Liver (tissue), 9 donors: Measurements from ENCODE around the gene CEP120. TPM values are rescaled to one million over a fixed set of nuclear protein-coding genes. Genes with fewer than 3 reads are reported as not detected.
"Not testable (repeated sequence)": the region's sequence is repeated elsewhere in the genome, so short reads cannot be mapped to it uniquely, and the experiment has no call there.

Experiments used
- DNase-seq: peaks from one replicate; pipeline ENCODE4 v3.0.0-alpha.2; 2017; ENCODE audit warnings: low spot score
- H3K27ac ChIP-seq, 2 donors: one replicate each; pipeline ENCODE4 v1.7.0; 2013; ENCODE audit warnings: inconsistent platforms in 2 of 2, low read length in 2 of 2, control low read depth in 1 of 2, low read depth in 1 of 2, mild to moderate bottlenecking in 1 of 2
- H3K27me3 ChIP-seq, 4 donors: one replicate each; pipeline versions ENCODE4 v1.6.1 to v1.7.0; 2013; ENCODE audit warnings: low read length in 3 of 4, inconsistent platforms in 1 of 4, mild to moderate bottlenecking in 1 of 4, moderate library complexity in 1 of 4; ENCODE audit not compliant: control insufficient read depth in 4 of 4, insufficient read depth in 4 of 4
- H3K36me3 ChIP-seq, 4 donors: one replicate each; pipeline versions ENCODE4 v1.6.1 to v1.7.0; 2013; ENCODE audit warnings: low read length in 3 of 4, mild to moderate bottlenecking in 3 of 4, low read depth in 1 of 4, moderate library complexity in 1 of 4; ENCODE audit not compliant: control insufficient read depth in 4 of 4, insufficient read depth in 3 of 4
- H3K4me1 ChIP-seq, 4 donors: one replicate each; pipeline versions ENCODE4 v1.6.1 to v1.7.0; 2013; ENCODE audit warnings: low read length in 3 of 4, mild to moderate bottlenecking in 3 of 4, moderate library complexity in 1 of 4; ENCODE audit not compliant: control insufficient read depth in 4 of 4, insufficient read depth in 4 of 4
- H3K4me3 ChIP-seq, 3 donors: one replicate each; pipeline versions ENCODE4 v1.6.1 to v1.7.0; 2013; ENCODE audit warnings: low read length in 3 of 3, control low read depth in 1 of 3, low read depth in 1 of 3, mild to moderate bottlenecking in 1 of 3
- H3K9ac ChIP-seq, 2 donors: one replicate each; pipeline ENCODE4 v1.7.0; 2013; ENCODE audit warnings: low read length in 2 of 2, mild to moderate bottlenecking in 2 of 2, moderate library complexity in 2 of 2, control low read depth in 1 of 2, low read depth in 1 of 2
- H3K9me3 ChIP-seq, 4 donors: one replicate each; pipeline versions ENCODE4 v1.6.1 to v1.7.0; 2013; ENCODE audit warnings: low read length in 3 of 4; ENCODE audit not compliant: control insufficient read depth in 4 of 4
- EGR1 ChIP-seq, 2 donors: IDR thresholded peaks; 2 replicates each; pipeline ENCODE4 v1.6.1; 2016 to 2018; ENCODE audit warnings: antibody characterized with exemption in 2 of 2, low read depth in 2 of 2
- FOXA1 ChIP-seq: IDR thresholded peaks from 2 replicates; pipeline ENCODE4 v1.6.1; 2016; ENCODE audit warnings: antibody characterized with exemption
- GABPA ChIP-seq, 2 donors: IDR thresholded peaks in 1 of 2; conservative IDR thresholded peaks in 1 of 2; 2 replicates each; pipeline ENCODE4 v1.6.1; 2016; ENCODE audit warnings: antibody characterized with exemption in 2 of 2, mild to moderate bottlenecking in 1 of 2, moderate library complexity in 1 of 2
- HNF4A ChIP-seq, 2 donors: conservative IDR thresholded peaks; 2 replicates each; pipeline ENCODE4 v1.6.1; 2016; ENCODE audit warnings: antibody characterized with exemption in 2 of 2, mild to moderate bottlenecking in 2 of 2
- JUND ChIP-seq, 2 donors: IDR thresholded peaks; 2 replicates each; pipeline ENCODE4 v1.6.1; 2016; ENCODE audit warnings: antibody characterized with exemption in 2 of 2
- NR2F2 ChIP-seq: IDR thresholded peaks from 2 replicates; pipeline ENCODE4 v1.6.1; 2016; ENCODE audit warnings: antibody characterized with exemption
- RAD21 ChIP-seq, 2 donors: IDR thresholded peaks; 2 replicates each; pipeline ENCODE4 v1.6.1; 2016; ENCODE audit warnings: antibody characterized with exemption in 2 of 2, mild to moderate bottlenecking in 2 of 2
- RXRA ChIP-seq, 2 donors: IDR thresholded peaks; 2 replicates each; pipeline ENCODE4 v1.6.1; 2017 to 2018; ENCODE audit warnings: antibody characterized with exemption in 2 of 2, mild to moderate bottlenecking in 1 of 2
- SP1 ChIP-seq: IDR thresholded peaks from 2 replicates; pipeline ENCODE4 v1.6.1; 2018; ENCODE audit warnings: antibody characterized with exemption, mild to moderate bottlenecking
- YY1 ChIP-seq: IDR thresholded peaks from 2 replicates; pipeline ENCODE4 v1.6.1; 2016; ENCODE audit warnings: antibody characterized with exemption, mild to moderate bottlenecking
- WGBS: extraction: QIAGEN DNeasy Blood & Tissue Kit; methylation state at CpG from one replicate; pipeline ENCODE4 v1.1.7; 2013; 5-methylcytosine and 5-hydroxymethylcytosine counted together
- polyA plus RNA-seq, 2 donors: library from polyadenylated mRNA; stranded (reverse) in 1 of 2; unstranded in 1 of 2; fragments of 200-250 nt in 1 of 2; fragments of >200 nt in 1 of 2; fragmentation: Nextera tagmentation in 1 of 2; extraction: Ambion mirVana in 1 of 2; gene quantifications; one replicate each; pipeline versions ENCODE4 v1.2.1 to v1.2.3, GENCODE V29; 2013 to 2015
- total RNA-seq, 2 donors: library from RNA; depleted of rRNA; stranded (reverse); fragments of >200 nt; gene quantifications; one replicate each; pipeline ENCODE4 v1.2.3, GENCODE V29; 2014
- TF ChIP-seq, protein P1 (sequence below): IDR thresholded peaks from 2 replicates; pipeline ENCODE4 v1.6.1; 2016; ENCODE audit warnings: antibody characterized with exemption
- TF ChIP-seq, protein P2 (sequence below): IDR thresholded peaks from 2 replicates; pipeline ENCODE4 v1.6.1; 2016; ENCODE audit warnings: antibody characterized with exemption
- TF ChIP-seq, protein P3 (sequence below): fragments of 150-350 bp; IDR thresholded peaks from 2 replicates; pipeline ENCODE4 v1.5.1; 2017; ENCODE audit warnings: improper control_type of control experiment, low read depth, low read length; ENCODE audit not compliant: missing input control
- TF ChIP-seq, protein P4 (sequence below): IDR thresholded peaks from 2 replicates; pipeline ENCODE4 v1.6.1; 2016; ENCODE audit warnings: antibody characterized with exemption
- donor health status: healthy.
- donor health status: healthy.
- donor health status: healthy.
- donor health status: healthy.
- donor health status: healthy.

The CEP120 gene
- total and polyA plus RNA-seq, 4 donors: 2.1 to 11.0 (median 6.7) TPM

DNA sequence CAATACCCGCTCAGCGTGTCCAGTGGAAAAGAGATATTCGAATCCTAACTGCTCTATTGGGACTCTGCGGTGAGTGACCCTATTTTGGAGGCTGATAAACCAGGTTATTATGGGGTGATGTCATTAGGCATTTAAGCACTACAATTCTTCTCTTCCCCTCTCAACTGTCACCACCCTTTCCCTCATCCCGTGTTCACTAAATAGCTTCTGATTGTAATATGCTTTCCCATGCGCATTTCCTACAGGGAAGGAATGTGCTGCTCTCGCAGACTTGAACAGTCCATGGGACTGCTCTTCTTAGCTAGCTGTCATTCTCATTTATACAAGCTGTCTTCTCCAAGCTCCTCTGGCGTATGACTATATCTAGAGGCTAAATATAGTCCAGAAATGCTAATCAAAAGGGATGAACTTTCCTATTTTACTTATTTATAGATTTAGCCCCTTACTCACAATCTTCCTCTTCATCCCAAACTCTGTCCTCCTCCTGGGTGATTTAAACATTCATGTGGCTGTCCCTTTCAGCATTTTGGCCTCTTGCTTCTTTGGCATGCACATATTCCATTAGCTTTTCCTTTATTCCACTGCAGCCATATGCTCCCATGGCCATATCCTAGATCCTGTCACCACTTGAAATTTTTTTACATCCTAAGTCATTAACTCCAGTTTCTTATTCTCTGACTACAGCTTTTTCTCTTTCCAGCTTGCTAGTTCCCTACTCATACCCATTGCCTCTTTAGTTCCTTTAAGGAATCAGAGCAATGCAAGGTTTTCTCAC, 49.1 kb upstream of the CEP120 start:
- H3K4me3 ChIP-seq: no peak overlapping the region
- no peak overlapping the region for H3K27ac ChIP-seq
- no peaks in the 10 kb centered on the region for H3K36me3 ChIP-seq
- no peaks in the 10 kb centered on the region for H3K4me1 ChIP-seq
- peaks cover 0 to 2% (median 0%) of the 10 kb centered on the region in 4 donors for H3K9me3 ChIP-seq
- WGBS: 87% methylated on average over 8 of the region's 8 CpGs
- no peak for DNase-seq
- TF ChIP-seq YY1 (no peak), HNF4A (conservative IDR thresholded peaks at IDR 0.05) (no peak), EGR1 (IDR thresholded peaks at IDR 0.05; ENCODE audit: low read depth in 2 of 2) (no peak), RAD21 (IDR thresholded peaks at IDR 0.05) (no peak), FOXA1 (no peak), GABPA (IDR thresholded peaks at IDR 0.05 in 1 of 2, conservative IDR thresholded peaks at IDR 0.05 in 1 of 2) (no peak), RXRA (IDR thresholded peaks at IDR 0.05) (no peak), SP1 (no peak), JUND (IDR thresholded peaks at IDR 0.05) (no peak)
- TF ChIP-seq, protein P1, sequence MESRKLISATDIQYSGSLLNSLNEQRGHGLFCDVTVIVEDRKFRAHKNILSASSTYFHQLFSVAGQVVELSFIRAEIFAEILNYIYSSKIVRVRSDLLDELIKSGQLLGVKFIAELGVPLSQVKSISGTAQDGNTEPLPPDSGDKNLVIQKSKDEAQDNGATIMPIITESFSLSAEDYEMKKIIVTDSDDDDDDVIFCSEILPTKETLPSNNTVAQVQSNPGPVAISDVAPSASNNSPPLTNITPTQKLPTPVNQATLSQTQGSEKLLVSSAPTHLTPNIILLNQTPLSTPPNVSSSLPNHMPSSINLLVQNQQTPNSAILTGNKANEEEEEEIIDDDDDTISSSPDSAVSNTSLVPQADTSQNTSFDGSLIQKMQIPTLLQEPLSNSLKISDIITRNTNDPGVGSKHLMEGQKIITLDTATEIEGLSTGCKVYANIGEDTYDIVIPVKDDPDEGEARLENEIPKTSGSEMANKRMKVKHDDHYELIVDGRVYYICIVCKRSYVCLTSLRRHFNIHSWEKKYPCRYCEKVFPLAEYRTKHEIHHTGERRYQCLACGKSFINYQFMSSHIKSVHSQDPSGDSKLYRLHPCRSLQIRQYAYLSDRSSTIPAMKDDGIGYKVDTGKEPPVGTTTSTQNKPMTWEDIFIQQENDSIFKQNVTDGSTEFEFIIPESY: no peak
- TF ChIP-seq, protein P2, sequence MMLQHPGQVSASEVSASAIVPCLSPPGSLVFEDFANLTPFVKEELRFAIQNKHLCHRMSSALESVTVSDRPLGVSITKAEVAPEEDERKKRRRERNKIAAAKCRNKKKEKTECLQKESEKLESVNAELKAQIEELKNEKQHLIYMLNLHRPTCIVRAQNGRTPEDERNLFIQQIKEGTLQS: no peak
- H3K9ac ChIP-seq: no peak overlapping the region
- no peaks in the 10 kb centered on the region for H3K27me3 ChIP-seq

DNA sequence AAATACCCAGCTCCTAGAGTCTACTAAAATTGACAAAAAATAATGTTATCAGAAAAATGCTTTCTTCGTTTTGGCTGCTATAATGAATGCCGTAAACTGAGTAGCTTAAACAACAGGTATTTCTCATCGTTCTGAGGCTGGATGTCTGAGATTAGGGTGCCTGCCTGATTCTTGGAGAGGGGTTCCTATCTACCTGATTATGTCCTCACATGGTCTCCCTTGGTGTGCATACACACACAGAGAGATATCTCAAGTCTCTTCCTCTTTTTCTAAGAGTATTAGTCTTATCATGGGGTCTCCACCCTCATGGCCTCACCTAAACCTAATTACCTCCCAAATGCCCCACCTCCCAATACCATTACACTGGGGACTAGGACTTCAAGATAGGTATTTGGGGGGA, 48.2 kb upstream of the CEP120 start:
- Histone ChIP-seq H3K27ac (no peak overlapping the region), H3K36me3 (no peaks in the 10 kb centered on the region), H3K4me3 (no peak overlapping the region), H3K4me1 (no peaks in the 10 kb centered on the region), H3K9me3 (peaks cover 0 to 2% (median 0%) of the 10 kb centered on the region in 4 donors), H3K9ac (no peak overlapping the region), H3K27me3 (no peaks in the 10 kb centered on the region)
- DNase-seq: no peak
- 91% methylated on average over 3 of the region's 3 CpGs for WGBS
- TF ChIP-seq HNF4A (conservative IDR thresholded peaks at IDR 0.05) (no peak), GABPA (IDR thresholded peaks at IDR 0.05 in 1 of 2, conservative IDR thresholded peaks at IDR 0.05 in 1 of 2) (no peak), NR2F2 (no peak), FOXA1 (no peak), JUND (IDR thresholded peaks at IDR 0.05) (no peak), YY1 (no peak)
- TF ChIP-seq, protein P1: no peak
- TF ChIP-seq, protein P3, sequence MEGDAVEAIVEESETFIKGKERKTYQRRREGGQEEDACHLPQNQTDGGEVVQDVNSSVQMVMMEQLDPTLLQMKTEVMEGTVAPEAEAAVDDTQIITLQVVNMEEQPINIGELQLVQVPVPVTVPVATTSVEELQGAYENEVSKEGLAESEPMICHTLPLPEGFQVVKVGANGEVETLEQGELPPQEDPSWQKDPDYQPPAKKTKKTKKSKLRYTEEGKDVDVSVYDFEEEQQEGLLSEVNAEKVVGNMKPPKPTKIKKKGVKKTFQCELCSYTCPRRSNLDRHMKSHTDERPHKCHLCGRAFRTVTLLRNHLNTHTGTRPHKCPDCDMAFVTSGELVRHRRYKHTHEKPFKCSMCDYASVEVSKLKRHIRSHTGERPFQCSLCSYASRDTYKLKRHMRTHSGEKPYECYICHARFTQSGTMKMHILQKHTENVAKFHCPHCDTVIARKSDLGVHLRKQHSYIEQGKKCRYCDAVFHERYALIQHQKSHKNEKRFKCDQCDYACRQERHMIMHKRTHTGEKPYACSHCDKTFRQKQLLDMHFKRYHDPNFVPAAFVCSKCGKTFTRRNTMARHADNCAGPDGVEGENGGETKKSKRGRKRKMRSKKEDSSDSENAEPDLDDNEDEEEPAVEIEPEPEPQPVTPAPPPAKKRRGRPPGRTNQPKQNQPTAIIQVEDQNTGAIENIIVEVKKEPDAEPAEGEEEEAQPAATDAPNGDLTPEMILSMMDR: no peak
- TF ChIP-seq, protein P4, sequence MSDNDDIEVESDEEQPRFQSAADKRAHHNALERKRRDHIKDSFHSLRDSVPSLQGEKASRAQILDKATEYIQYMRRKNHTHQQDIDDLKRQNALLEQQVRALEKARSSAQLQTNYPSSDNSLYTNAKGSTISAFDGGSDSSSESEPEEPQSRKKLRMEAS: no peak

DNA sequence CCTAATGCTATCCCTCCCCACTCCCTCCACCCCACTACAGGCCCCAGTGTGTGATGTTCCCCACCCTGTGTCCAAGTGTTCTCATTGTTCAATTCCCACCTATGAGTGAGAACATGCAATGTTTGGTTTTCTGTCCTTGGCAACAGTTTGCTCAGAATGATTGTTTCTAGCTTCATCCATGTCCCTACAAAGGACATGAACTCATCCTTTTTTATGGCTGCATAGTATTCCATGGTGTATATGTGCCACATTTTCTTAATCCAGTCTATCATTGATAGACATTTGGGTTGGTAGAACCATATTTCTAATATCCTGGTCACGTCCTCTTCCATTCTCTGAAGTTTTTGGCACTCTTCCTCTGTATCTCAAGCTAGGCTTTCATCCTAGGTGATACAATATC, 43.6 kb upstream of the CEP120 start:
- not testable (repeated sequence) for H3K9ac ChIP-seq, H3K27me3 ChIP-seq, H3K27ac ChIP-seq, H3K9me3 ChIP-seq, H3K36me3 ChIP-seq, DNase-seq, H3K4me1 ChIP-seq, H3K4me3 ChIP-seq
- WGBS: 99% methylated on average over 1 of the region's 1 CpG
